ENCODE results near the gene PHACTR2.

Gene PHACTR2

DNA sequence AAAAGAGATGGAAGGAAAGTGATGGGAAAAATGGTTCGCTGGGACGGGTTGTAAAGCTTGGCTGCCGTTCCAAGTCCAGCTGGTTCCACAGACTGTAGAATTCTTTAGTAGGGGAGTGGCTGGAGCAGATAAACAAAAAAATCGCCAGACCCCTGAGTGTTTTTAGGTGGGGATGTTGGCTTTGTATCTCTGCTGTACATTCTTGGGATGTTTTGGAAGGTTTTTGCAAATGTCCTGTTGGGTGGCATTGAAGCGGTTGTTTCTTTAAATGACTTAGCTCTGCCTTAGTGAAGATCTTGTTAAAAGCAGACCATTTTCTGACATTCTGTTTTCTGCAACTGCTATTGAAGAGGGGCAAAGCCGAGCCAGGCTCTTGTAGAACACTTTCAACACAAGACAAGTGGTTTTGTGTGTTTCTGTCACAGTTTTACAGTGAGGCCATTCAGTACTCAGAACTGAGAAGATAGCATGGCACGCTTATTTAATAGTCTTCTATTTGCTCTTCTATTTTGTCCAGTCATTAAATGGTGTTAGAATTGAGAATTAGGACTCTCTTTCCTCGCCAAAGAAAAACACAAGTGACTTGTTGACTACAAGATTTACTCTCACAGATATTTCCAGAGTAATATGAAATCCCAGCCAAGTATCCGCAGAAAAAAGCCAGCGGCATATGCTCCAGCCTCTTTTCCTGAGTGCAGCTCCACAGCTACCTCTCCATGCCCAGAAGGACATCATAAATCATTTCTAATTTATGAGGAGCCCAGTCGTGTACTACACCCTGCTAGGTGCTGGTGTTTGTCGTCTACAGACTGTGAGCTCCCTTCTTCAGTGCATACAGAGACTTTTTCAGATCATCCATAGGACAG is 65.8 kb downstream of the PHACTR2 start:
- no peak for DNase-seq

DNA sequence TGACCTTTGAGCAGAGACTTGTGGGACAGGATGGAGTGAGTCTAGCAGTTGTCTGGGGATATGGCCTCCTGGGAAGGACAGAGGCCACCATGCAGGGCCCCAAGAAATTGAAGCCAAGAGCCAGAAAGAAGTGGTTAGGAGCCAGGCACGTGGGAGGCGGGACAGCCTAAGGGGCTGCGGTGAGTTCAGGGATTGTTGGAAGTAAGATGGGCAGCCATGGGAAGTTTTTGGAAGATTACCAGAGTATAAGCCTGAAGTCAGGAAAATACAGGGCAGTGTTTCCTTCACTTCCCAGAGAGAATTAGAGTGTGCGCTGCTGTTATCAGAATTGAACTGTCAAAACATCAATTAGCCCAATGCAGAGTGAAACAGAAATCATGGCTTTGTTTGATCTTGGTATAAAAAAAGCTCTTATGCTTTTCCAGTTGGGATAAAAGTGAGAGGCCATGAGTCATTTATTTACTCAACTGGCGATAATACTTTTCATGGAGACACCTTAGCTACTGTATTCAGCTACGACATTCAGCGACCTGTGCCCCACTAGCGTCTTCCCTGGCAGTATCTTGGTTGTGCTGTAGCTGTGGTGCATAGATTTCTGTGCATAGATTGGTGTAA is 66.9 kb downstream of the PHACTR2 start:
- no peak for DNase-seq

DNA sequence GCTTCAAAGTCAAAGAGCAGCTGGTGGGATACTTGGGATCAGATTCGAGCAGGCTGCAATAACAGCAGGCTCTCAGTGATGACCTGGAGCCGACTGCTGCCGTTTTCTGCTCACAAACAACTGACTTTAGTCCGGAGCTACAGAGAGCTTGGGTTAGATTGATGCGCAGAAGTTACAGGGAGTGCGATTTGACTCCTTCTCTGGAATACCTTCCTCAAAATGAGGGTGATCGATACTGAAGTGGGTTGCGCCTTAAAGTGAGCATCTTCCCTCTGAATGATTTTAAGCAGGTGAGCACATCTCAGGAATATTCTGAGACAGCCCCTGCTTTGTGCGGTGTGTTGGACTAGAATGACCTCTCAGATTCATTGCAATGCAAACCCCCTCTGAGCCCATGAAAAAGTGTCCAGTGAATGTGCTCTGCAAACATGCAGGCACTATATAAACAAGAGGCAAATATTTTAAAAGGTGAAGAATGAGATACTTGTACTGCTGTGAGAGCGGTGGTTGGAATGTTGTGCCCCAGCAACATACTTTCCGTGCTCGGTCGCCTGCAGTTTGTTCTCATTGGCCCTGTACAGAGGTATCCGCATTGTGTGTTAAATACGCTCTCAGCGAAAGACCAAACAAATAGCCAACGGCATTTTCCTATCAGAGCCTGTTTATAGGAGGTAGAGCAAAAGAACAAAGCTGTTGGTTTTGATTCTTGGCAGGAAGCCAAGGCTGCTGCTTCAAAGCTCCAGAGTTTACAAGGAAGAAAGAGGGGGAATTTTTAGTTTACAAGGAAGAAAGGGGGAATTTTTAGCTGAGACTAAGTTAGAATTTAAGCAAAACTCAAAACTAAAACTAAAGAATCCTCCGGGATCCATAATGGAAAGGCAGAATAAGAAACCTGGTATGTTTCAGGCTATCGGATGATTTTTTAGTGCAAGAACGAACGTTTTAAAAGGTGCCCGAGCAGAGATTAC is 67.7 kb downstream of the PHACTR2 start:
- no peak for DNase-seq

DNA sequence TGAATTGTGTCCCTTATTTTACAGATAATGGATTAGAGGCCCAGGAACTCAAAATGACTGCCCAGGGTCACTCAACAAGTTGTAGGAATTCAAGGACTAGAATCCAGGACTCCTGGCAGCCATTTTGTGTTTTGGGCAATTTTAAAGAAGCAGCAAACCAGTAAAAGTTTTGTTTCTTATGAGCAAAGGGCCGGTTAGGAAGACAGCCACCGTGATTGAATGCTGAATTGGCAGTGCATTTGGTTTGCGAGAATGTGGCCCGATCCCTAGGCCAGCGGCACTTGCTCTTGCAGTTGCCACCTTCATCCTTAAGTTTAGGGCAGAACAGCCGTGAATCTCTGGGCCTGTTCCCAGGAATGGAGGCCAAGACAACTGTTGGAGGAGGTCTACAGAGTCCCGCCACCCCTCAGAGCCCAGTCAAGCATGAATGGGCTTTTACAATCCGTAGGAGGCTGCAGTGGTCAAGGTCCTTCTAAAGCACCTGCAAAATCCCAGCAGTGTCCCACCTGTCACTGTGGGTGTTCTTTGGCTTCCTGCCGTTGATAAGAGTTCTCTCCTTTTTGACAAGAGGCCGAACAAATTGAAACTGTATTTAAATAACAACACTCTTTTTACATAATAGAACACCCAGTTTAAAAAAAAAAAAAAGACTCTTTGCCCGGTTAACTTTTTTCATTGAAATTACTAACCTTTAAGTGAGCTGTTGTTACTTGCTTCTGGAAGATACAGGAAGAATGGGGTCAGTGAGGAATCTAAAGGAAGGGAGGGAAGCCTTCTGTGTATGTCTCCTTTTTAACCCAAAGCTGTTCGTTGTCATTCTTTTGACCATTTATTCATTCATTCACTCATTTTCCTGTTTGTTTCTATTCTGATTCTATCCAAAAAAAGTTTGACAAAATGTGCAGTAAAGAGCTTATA is 68.7 kb downstream of the PHACTR2 start:
- DNase-seq: no peak

- no peak for DNase-seq
These were observed 69.6 kb downstream of the PHACTR2 start for GRCh38 chr6:143747347-143747842.

DNA sequence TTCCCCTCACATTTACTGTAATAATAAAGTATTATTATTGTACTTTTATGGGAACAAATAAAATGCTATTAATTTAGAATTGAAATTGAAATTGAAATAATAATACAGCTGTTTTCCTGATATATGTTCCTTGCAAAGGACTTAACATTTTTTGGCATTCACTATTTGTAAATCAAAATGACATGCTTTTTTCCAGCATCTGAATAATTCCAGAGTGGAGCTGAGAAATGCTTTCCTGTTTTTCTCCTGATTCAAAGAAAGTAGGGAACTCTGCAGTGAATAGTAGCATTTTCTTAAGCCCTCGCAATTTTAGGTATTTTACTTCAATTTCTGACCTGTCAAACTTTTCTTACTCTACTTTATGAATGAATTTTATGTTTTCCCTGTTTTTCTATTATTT is 72.1 kb downstream of the PHACTR2 start:
- no peak for DNase-seq

DNA sequence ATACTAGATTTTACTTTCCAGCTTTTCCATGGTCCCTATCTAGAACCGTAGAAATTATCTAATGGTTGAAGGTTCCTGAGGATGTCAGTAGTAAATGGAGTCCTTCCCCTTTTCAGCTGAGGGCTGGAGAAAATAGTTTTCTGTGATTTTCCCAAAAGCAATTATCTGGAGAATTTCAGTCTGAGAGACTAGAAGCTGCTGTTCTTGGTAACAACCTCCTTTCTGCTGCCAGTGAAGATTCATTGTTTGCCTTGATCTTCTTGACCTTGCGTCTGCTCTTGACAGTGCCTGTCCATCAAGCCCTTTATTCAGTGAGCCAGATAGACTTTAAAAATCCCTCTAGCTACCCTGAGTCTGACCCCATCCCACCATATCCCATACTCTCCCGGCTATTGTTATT is 73.1 kb downstream of the PHACTR2 start:
- peak; percentile 28 for DNase-seq

DNA sequence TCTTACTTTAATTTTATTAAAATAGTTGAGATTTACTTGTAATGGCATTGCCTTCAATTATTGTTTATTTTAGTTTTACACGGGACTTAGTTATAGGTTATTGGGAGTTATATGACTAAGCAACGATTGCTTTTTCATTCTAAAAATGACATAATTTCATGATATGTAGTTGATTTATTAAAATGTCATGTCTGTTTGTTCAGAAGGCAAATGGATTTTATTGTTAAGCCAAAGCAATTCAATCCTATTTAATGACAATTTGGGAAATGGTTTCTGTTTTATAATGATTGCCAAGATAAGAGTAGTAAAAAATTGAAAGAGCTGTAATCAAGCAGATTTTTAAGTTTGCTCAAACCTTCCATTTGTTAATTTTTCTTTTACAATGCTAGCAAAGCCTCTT is 74.7 kb downstream of the PHACTR2 start:
- no peak for DNase-seq

- DNase-seq: no peak
These were observed 75.9 kb downstream of the PHACTR2 start for GRCh38 chr6:143753678-143754077.

GRCh38 chr6:143754204-143754603 is 76.4 kb downstream of the PHACTR2 start:
- DNase-seq: no peak

GRCh38 chr6:143755301-143755744 is 77.6 kb downstream of the PHACTR2 start:
- no peak for DNase-seq

GRCh38 chr6:143757346-143757832 is 79.6 kb downstream of the PHACTR2 start:
- no peak for DNase-seq

DNA sequence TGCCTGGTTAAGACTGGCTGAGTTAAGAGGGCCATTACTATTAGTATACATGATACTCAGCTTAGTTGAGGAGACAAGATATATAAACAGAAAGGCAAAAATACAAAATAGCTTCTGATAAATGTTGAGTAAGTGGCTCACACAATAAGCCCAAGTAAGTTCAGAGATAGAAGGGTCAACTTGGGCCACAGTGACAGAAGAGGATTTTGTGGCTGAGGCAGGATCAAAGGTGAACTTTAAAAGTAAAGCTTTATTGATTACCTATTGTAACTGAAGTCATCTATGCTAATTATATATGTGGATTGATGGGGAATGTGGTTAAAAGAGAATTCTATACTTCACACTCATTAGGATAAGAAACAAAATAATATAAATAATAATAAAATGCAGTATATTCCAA is 80.8 kb downstream of the PHACTR2 start:
- DNase-seq: no peak

- DNase-seq: no peak
These were observed 81.9 kb downstream of the PHACTR2 start for GRCh38 chr6:143759666-143760065.

DNA sequence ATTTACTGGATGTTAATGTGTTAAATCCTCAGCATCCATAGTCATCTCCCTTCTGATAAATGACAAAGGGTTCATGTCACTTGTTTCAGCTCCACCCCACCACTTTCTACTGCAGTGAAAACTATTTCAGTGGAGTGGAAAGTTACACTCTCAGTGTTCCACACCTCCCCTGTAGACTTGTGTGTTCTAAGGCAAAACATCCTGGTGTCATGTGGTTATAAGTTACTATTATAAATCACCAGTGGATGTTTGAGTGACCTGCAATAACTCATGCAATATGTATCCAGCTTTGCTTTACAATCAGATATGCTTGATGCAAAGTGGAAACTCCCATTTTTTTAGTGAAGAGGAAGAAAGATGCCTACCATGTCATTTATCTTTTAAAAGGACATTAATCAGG is 83.3 kb downstream of the PHACTR2 start:
- DNase-seq: no peak

GRCh38 chr6:143762126-143762525 is 84.4 kb downstream of the PHACTR2 start:
- DNase-seq: no peak

DNA sequence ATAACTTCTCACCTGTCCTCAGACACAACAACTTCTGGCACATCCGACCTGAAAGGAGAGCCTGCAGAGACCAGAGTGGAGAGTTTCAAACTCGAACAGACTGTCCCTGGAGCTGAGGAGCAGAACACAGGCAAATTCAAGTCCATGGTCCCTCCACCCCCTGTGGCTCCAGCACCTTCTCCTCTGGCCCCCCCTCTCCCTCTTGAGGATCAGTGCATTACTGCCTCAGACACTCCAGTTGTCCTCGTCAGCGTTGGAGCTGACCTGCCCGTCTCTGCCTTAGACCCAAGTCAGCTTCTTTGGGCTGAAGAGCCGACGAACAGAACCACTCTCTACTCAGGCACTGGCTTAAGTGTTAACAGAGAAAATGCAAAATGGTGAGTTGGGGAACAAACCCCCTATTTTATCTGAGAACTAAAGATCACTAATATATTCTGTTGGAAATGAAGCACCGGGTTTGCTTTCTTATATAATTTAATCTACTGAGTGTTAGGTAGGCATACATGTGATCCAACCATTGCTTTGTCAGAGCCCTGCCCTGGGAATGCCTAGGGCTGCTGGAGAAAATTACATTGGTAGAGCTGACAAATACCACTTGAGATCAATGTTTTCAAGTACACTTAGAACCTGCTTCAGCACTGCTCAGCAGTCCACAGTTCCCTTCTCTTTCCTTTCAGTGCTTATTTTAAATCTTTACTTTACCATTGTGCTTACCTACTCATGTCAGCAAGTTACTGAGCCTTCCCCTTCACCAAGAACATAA is 87.8 kb downstream of the PHACTR2 start:
- no peak for DNase-seq

- DNase-seq: no peak
These were observed 88.4 kb downstream of the PHACTR2 start for GRCh38 chr6:143766185-143766553.

- no peak for DNase-seq
These were observed 89.7 kb downstream of the PHACTR2 start for GRCh38 chr6:143767433-143767832.

DNA sequence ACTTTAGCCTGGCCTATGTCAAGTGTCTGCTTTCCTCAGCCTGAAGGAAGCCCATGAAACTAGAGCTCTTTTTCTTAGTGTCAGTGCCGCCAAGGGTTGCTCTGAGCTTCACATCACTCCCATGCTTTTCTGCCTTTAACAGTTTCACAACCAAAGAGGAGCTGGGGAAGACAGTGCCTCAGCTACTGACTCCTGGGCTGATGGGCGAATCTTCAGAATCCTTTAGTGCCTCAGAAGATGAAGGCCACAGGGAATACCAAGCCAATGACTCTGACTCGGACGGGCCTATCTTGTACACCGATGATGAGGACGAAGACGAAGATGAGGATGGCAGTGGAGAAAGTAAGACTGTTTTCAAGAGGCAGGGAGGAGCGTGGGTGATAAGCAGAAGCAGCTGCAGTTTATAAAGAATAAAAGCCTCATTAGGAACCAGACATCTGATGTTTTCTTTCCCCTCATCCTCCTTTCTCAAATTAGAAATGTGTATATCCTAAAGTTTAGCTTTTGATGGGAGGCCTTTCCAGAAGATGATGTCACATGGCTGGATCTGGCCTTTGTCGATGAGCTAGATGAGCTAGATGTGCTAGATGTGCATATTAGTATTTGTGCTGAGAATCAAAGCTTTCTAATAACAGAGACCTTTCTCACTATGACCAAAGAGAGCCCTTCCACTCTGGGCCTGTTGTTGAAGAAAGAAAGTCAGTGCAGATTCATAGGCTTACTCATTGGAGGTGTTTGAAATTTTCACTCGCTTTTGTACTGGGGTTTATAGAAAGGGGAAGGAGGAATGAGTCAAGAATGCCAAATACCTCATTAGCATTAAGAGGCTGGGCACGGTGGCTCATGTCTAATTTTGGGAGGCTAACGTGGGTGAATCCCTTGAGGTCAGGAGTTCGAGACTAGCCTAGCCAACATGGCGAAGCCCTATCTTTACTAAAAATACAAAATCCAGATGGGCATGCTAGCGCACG is 94.6 kb downstream of the PHACTR2 start:
- DNase-seq: no peak

All from OCI-M1 (cell line).